Stimulated activated naive CD8-positive, alpha-beta T cell treated with anti-CD3 and anti-CD28 coated beads, Interleukin-15, amount 100 ng/mL, for 72 hours (primary cell): ENCODE results near the gene LRTM2.

Experiments
- ATAC-seq: fragments of 150-1000 bp; cut with Tn5 transposase; 2 replicates; pipeline ENCODE4 v1.10.0; 2021; ENCODE audit warnings: mild to moderate bottlenecking, moderate library complexity
- DNase-seq, 2 donors: peaks; one replicate each; pipeline ENCODE4 v3.0.0; 2021 to 2022
- H3K27ac Mint-ChIP-seq, 2 donors: one replicate each; pipeline ENCODE4 v1.8.0; 2022; ENCODE audit warnings: mild to moderate bottlenecking in 2 of 2, mixed read lengths in 2 of 2, moderate library complexity in 2 of 2
- H3K27me3 Mint-ChIP-seq: one replicate; pipeline ENCODE4 v1.8.0; 2022; ENCODE audit warnings: mixed read lengths
- H3K4me1 Mint-ChIP-seq: one replicate; pipeline ENCODE4 v1.8.0; 2022; ENCODE audit warnings: mild to moderate bottlenecking, mixed read lengths
- H3K4me3 Mint-ChIP-seq, 2 donors: one replicate each; pipeline ENCODE4 v1.8.0; 2022; ENCODE audit warnings: mild to moderate bottlenecking in 2 of 2, mixed read lengths in 2 of 2, moderate library complexity in 1 of 2
- H3K9me3 Mint-ChIP-seq, 2 donors: one replicate each; pipeline ENCODE4 v1.8.0; 2022; ENCODE audit warnings: mixed read lengths in 2 of 2

Gene LRTM2

GRCh38 chr12:1820191-1820895 lies at the start of gene LRTM2:
Gene LRTM2 (plus strand): TSS chr12:1820565. CDS start chr12:1828149, 7,584 bp downstream.
- Mint-ChIP-seq H3K4me3 (peak within 1 kb of the TSS in 1 of 2 donors; percentile 39), H3K9me3 (no peaks in the 10 kb centered on the region), H3K4me1 (peaks cover 21% of the 10 kb centered on the region), H3K27me3 (peaks cover 40% of the 10 kb centered on the region), H3K27ac (no peak within 1 kb of the TSS)
- no peak for DNase-seq
- ATAC-seq, result no peak

- Mint-ChIP-seq H3K9me3 (no peaks in the 10 kb centered on the region), H3K27me3 (no peaks in the 10 kb centered on the region), H3K4me1 (peaks cover 21% of the 10 kb centered on the region), H3K27ac (peak overlapping the region in 1 of 2 donors; percentile 13), H3K4me3 (no peak overlapping the region)
- no peak for DNase-seq
- no peak for ATAC-seq
Measured at GRCh38 chr12:1773937-1774655, 46.3 kb upstream of the LRTM2 start.

GRCh38 chr12:1776170-1776921 lies 44.0 kb upstream of the LRTM2 start:
- Mint-ChIP-seq H3K9me3 (no peaks in the 10 kb centered on the region), H3K4me3 (no peak overlapping the region), H3K4me1 (peaks cover 21% of the 10 kb centered on the region), H3K27me3 (no peaks in the 10 kb centered on the region), H3K27ac (peak overlapping the region in 1 of 2 donors; percentile 74)
- DNase-seq (no peak), ATAC-seq (no peak)

- Mint-ChIP-seq H3K4me3 (no peak overlapping the region), H3K9me3 (no peaks in the 10 kb centered on the region), H3K4me1 (peaks cover 20% of the 10 kb centered on the region), H3K27me3 (no peaks in the 10 kb centered on the region), H3K27ac (no peak overlapping the region)
- no peak for ATAC-seq
- no peak for DNase-seq
Measured at GRCh38 chr12:1777798-1778197, 42.6 kb upstream of the LRTM2 start.

DNA sequence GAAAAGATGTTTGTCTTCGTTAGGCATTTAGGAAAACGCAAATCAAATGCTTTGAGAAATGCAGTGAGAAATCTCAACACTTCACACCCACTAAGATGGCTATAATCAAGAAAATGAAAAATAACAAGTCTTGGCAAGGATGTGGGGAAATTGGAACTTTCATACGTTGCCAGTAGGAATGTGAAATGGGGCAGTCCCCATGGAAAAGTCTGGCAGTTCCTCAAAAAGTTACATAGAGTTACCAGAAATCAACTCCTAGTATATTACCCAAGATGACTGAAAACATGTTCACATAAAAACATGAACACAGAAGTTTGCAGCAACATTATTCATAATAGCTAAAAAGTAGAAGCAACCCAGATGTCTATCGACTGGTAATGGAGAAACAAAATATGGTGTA lies 41.5 kb upstream of the LRTM2 start:
- Mint-ChIP-seq H3K27ac (no peak overlapping the region), H3K4me1 (peaks cover 17% of the 10 kb centered on the region), H3K27me3 (no peaks in the 10 kb centered on the region), H3K4me3 (no peak overlapping the region), H3K9me3 (no peaks in the 10 kb centered on the region)
- DNase-seq (no peak), ATAC-seq (no peak)

GRCh38 chr12:1779783-1780182 lies 40.6 kb upstream of the LRTM2 start:
- no peak for ATAC-seq
- no peaks in the 10 kb centered on the region for H3K27me3 Mint-ChIP-seq
- no peaks in the 10 kb centered on the region for H3K9me3 Mint-ChIP-seq
- H3K4me1 Mint-ChIP-seq, result peaks cover 17% of the 10 kb centered on the region
- no peak overlapping the region for H3K4me3 Mint-ChIP-seq
- no peak for DNase-seq
- no peak overlapping the region for H3K27ac Mint-ChIP-seq

- Mint-ChIP-seq H3K9me3 (no peaks in the 10 kb centered on the region), H3K4me3 (no peak overlapping the region), H3K4me1 (no peaks in the 10 kb centered on the region), H3K27ac (no peak overlapping the region), H3K27me3 (no peaks in the 10 kb centered on the region)
- DNase-seq (no peak), ATAC-seq (no peak)
Measured at GRCh38 chr12:1781772-1782171, 38.6 kb upstream of the LRTM2 start.

GRCh38 chr12:1782215-1782614 lies 38.1 kb upstream of the LRTM2 start:
- Mint-ChIP-seq H3K9me3 (no peaks in the 10 kb centered on the region), H3K27ac (no peak overlapping the region), H3K27me3 (no peaks in the 10 kb centered on the region), H3K4me1 (no peaks in the 10 kb centered on the region), H3K4me3 (no peak overlapping the region)
- no peak for DNase-seq
- ATAC-seq, result no peak

- no peaks in the 10 kb centered on the region for H3K9me3 Mint-ChIP-seq
- H3K4me3 Mint-ChIP-seq, result no peak overlapping the region
- no peak for DNase-seq
- no peak overlapping the region for H3K27ac Mint-ChIP-seq
- no peak for ATAC-seq
- H3K4me1 Mint-ChIP-seq, result peaks cover 23% of the 10 kb centered on the region
- H3K27me3 Mint-ChIP-seq, result no peaks in the 10 kb centered on the region
Measured at GRCh38 chr12:1787714-1788113, 32.7 kb upstream of the LRTM2 start.

- Mint-ChIP-seq H3K27me3 (no peaks in the 10 kb centered on the region), H3K4me3 (no peak overlapping the region), H3K9me3 (no peaks in the 10 kb centered on the region), H3K4me1 (peaks cover 25% of the 10 kb centered on the region), H3K27ac (no peak overlapping the region)
- DNase-seq (no peak), ATAC-seq (no peak)
Measured at GRCh38 chr12:1790444-1790843, 29.9 kb upstream of the LRTM2 start.

DNA sequence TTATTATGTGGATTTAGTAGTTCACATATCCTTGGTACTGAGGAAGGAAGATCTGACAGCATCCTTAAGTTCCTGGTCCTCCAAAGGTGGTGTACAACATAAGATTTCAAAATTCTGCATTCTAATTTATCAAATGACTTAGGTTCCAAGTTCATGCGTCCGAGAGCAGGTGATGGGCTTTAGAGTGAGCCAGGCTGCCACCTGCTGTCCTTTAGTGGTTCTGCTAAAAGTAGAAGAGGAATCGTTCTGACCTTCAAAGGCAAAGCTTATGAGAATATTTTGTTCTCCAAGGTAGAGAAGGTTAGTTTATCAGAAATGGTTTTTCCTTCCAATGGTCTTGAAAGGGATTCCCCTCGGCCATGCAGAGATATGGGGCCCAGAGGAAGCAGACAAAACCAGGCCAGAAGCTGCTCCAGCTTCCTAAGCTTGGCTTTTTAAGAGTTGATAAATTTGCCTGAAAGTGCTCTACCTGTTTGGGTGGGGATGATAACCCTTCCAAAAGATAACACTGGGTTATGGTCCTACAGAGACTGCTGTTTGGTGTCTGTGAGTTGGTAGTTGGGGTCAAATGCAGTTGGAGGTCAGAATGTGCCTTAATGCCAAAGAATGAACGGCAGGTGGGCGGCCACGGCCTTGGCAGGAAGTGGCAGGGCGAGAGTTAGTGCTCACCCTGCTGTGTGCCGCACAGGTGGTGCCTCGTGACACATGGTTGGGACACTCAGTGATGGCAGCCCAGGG lies 29.1 kb upstream of the LRTM2 start:
- no peak overlapping the region for H3K27ac Mint-ChIP-seq
- DNase-seq (peak; percentile 47 to 69), ATAC-seq (peak; percentile 45)
- peak overlapping the region; percentile 21 to 48 for H3K4me3 Mint-ChIP-seq
- no peaks in the 10 kb centered on the region for H3K9me3 Mint-ChIP-seq
- H3K4me1 Mint-ChIP-seq, result peaks cover 31% of the 10 kb centered on the region
- H3K27me3 Mint-ChIP-seq, result no peaks in the 10 kb centered on the region

GRCh38 chr12:1792406-1792805 lies 28.0 kb upstream of the LRTM2 start:
- peaks cover 31% of the 10 kb centered on the region for H3K4me1 Mint-ChIP-seq
- DNase-seq, result no peak
- H3K27ac Mint-ChIP-seq, result no peak overlapping the region
- H3K4me3 Mint-ChIP-seq, result no peak overlapping the region
- no peaks in the 10 kb centered on the region for H3K9me3 Mint-ChIP-seq
- no peak for ATAC-seq
- H3K27me3 Mint-ChIP-seq, result no peaks in the 10 kb centered on the region

- Mint-ChIP-seq H3K27ac (peak overlapping the region in 1 of 2 donors; percentile 76), H3K4me1 (peaks cover 31% of the 10 kb centered on the region), H3K27me3 (no peaks in the 10 kb centered on the region), H3K9me3 (no peaks in the 10 kb centered on the region), H3K4me3 (no peak overlapping the region)
- no peak for DNase-seq
- ATAC-seq, result no peak
Measured at GRCh38 chr12:1793426-1794210, 26.7 kb upstream of the LRTM2 start.

DNA sequence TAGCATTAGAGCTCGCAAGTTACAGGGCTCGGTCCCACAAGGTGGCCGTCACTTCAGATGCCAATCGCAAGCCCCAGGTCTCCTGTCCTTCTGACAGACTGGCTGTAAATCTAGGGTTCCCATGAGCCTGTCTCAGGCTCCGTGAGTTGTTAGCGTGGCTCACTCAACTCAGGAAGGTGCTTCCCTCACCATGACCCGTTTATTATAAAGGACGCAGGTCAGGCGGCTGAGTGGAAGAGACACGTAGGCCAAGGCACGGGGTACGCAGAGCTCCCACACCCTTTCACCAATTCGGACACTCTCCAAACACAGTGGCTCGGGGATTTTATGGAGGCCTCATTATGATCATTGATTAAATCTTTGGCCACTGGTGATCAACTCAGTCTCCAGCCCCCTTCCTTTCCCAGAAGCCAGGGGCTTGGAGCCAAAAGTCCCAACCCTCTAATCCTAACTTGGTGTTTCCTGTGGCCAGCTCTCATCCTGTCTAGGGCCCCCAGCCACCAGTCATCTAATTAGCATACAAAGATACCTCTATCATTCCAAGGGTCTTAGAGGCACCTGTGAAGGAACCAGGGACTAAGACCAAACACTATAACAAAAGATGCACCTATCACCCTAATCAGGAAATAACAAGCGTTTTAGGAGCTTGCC lies 25.8 kb upstream of the LRTM2 start:
- Mint-ChIP-seq H3K27me3 (no peaks in the 10 kb centered on the region), H3K4me1 (peaks cover 31% of the 10 kb centered on the region), H3K9me3 (no peaks in the 10 kb centered on the region), H3K4me3 (no peak overlapping the region), H3K27ac (no peak overlapping the region)
- ATAC-seq (no peak), DNase-seq (no peak)
